GM23338 (cell line): Measurements from ENCODE around the gene NRP1. TPM values are rescaled to one million over a fixed set of nuclear protein-coding genes. Genes with fewer than 3 reads are reported as not detected.

ENCODE experiments used
- ATAC-seq: fragments of 200-7000 bp; cut with Tn5 transposase; 3 replicates; pipeline ENCODE4 v1.9.1; 2020
- DNase-seq: peaks from one replicate; pipeline ENCODE4 v3.0.0-alpha.2; 2015; ENCODE audit warnings: low spot score
- H2AFZ ChIP-seq: fragments of 200-600 bp; sonication (generic); 2 replicates; pipeline ENCODE4 v1.8.0; 2016; ENCODE audit warnings: antibody characterized with exemption, mild to moderate bottlenecking, moderate library complexity
- H3F3A ChIP-seq: fragments of 200-600 bp; sonication (generic); replicated peaks from 2 replicates; pipeline ENCODE4 v1.8.0; 2017; ENCODE audit warnings: antibody characterized with exemption, mixed run types, low read depth
- H3K27ac ChIP-seq: fragments of 200-600 bp; sonication (generic); 2 replicates; pipeline ENCODE4 v1.6.1; 2016; ENCODE audit warnings: low read depth
- H3K27me3 ChIP-seq: fragments of 200-600 bp; sonication (generic); 2 replicates; pipeline ENCODE4 v1.8.0; 2016; ENCODE audit warnings: mild to moderate bottlenecking, mixed run types, moderate library complexity; ENCODE audit not compliant: insufficient read depth
- H3K36me3 ChIP-seq: fragments of 200-600 bp; sonication (generic); 2 replicates; pipeline ENCODE4 v1.8.0; 2016; ENCODE audit warnings: mild to moderate bottlenecking; ENCODE audit not compliant: insufficient read depth
- H3K4me1 ChIP-seq: fragments of 200-600 bp; sonication (generic); 2 replicates; pipeline ENCODE4 v1.8.0; 2016; ENCODE audit warnings: mild to moderate bottlenecking, moderate library complexity; ENCODE audit not compliant: insufficient read depth
- H3K4me2 ChIP-seq: fragments of 200-600 bp; sonication (generic); 2 replicates; pipeline ENCODE4 v1.7.1; 2017; ENCODE audit warnings: mixed run types
- H3K4me3 ChIP-seq: fragments of 200-600 bp; sonication (generic); 2 replicates; pipeline ENCODE4 v1.6.1; 2016; ENCODE audit warnings: mixed run types
- H3K79me2 ChIP-seq: fragments of 200-600 bp; sonication (generic); replicated peaks from 2 replicates; pipeline ENCODE4 v1.8.0; 2017; ENCODE audit warnings: mild to moderate bottlenecking; ENCODE audit not compliant: insufficient read depth
- H3K9me2 ChIP-seq: fragments of 200-600 bp; sonication (generic); 2 replicates; pipeline ENCODE4 v1.8.0; 2017; ENCODE audit not compliant: insufficient read depth
- H4K20me1 ChIP-seq: fragments of 200-600 bp; sonication (generic); replicated peaks from 2 replicates; pipeline ENCODE4 v1.8.0; 2017; ENCODE audit warnings: mild to moderate bottlenecking; ENCODE audit not compliant: insufficient read depth
- H3K27ac Mint-ChIP-seq: 2 replicates; pipeline ENCODE4 v1.8.0; 2020; ENCODE audit warnings: inconsistent platforms, mild to moderate bottlenecking, moderate library complexity, mixed read lengths
- H3K27me3 Mint-ChIP-seq: 3 replicates; pipeline ENCODE4 v1.8.0; 2022; ENCODE audit warnings: low read depth, mild to moderate bottlenecking, moderate library complexity, mixed read lengths, inconsistent platforms; ENCODE audit not compliant: insufficient read depth, poor library complexity
- H3K36me3 Mint-ChIP-seq: 3 replicates; pipeline ENCODE4 v1.8.0; 2021; ENCODE audit warnings: low read depth, mild to moderate bottlenecking, inconsistent platforms, moderate library complexity, mixed read lengths
- H3K4me1 Mint-ChIP-seq: 3 replicates; pipeline ENCODE4 v1.8.0; 2020; ENCODE audit warnings: mild to moderate bottlenecking, inconsistent platforms, mixed read lengths
- H3K4me3 Mint-ChIP-seq: 3 replicates; pipeline ENCODE4 v1.8.0; 2021; ENCODE audit warnings: moderate library complexity, mild to moderate bottlenecking, inconsistent platforms, mixed read lengths
- H3K9me3 Mint-ChIP-seq: 3 replicates; pipeline ENCODE4 v1.8.0; 2020; ENCODE audit warnings: moderate library complexity, mild to moderate bottlenecking, inconsistent platforms, mixed read lengths
- EZH2 ChIP-seq: fragments of 200-600 bp; sonication (generic); IDR thresholded peaks from one replicate; pipeline ENCODE4 v1.8.0; 2017; ENCODE audit warnings: antibody characterized with exemption, mild to moderate bottlenecking, low read depth; ENCODE audit not compliant: unreplicated experiment
- EZH2phosphoT487 ChIP-seq: fragments of 200-600 bp; sonication (generic); IDR thresholded peaks from one replicate; pipeline ENCODE4 v1.8.1; 2018; ENCODE audit warnings: antibody characterized with exemption; ENCODE audit not compliant: unreplicated experiment
- JUNB ChIP-seq: IDR thresholded peaks from one replicate; pipeline ENCODE4 v1.6.1; 2016; ENCODE audit warnings: antibody characterized with exemption; ENCODE audit not compliant: unreplicated experiment
- NANOG ChIP-seq: IDR thresholded peaks from 2 replicates; pipeline ENCODE4 v1.6.1; 2016; ENCODE audit warnings: antibody characterized with exemption, borderline replicate concordance
- POLR2AphosphoS5 ChIP-seq: IDR thresholded peaks from 2 replicates; pipeline ENCODE4 v1.6.1; 2016; ENCODE audit warnings: antibody characterized with exemption, low read depth
- STAT1 ChIP-seq: IDR thresholded peaks from one replicate; pipeline ENCODE4 v1.6.1; 2016; ENCODE audit warnings: antibody characterized with exemption; ENCODE audit not compliant: unreplicated experiment
- ZNF114 ChIP-seq: fragments of 250-450 bp; sonication (Bioruptor Pico); IDR thresholded peaks from 2 replicates; pipeline ENCODE4 v1.5.0; 2020; ENCODE audit warnings: mild to moderate bottlenecking, moderate library complexity
- ZNF331 ChIP-seq: fragments of 250-450 bp; sonication (Bioruptor Pico); IDR thresholded peaks from 2 replicates; pipeline ENCODE4 v1.5.0; 2020; ENCODE audit warnings: low read depth, mild to moderate bottlenecking, moderate library complexity
- polyA plus RNA-seq: library from polyadenylated mRNA; unstranded; fragments of >200 nt; fragmentation: Nextera tagmentation; extraction: Ambion mirVana; gene quantifications from 2 replicates; pipeline ENCODE4 v1.2.1, GENCODE V29; 2016
- total RNA-seq: library from RNA; depleted of rRNA; stranded (reverse); fragments of >200 nt; shearing (Covaris generic); gene quantifications from 2 replicates; pipeline ENCODE4 v1.2.3, GENCODE V29; 2014
- TF ChIP-seq, protein P1 (sequence below): fragments of 250-450 bp; sonication (Bioruptor Pico); IDR thresholded peaks from 2 replicates; pipeline ENCODE4 v1.5.0; 2020; ENCODE audit warnings: mild to moderate bottlenecking, moderate library complexity
- TF ChIP-seq, protein P2 (sequence below), 2 experiments: fragments of 200-600 bp in 1 of 2; sonication (generic) in 1 of 2; conservative IDR thresholded peaks; 2 replicates each; pipeline versions ENCODE4 v1.5.1 to v1.6.1; 2016 to 2017; ENCODE audit warnings: antibody characterized with exemption in 2 of 2, low read depth in 2 of 2, mild to moderate bottlenecking in 2 of 2, moderate library complexity in 1 of 2
- TF ChIP-seq, protein P3 (sequence below): IDR thresholded peaks from 2 replicates; pipeline ENCODE4 v1.6.1; 2016; ENCODE audit warnings: antibody characterized with exemption

The NRP1 gene
- total and polyA plus RNA-seq, 2 experiments from 2014 or later: 2.9 to 3.5 TPM

DNA sequence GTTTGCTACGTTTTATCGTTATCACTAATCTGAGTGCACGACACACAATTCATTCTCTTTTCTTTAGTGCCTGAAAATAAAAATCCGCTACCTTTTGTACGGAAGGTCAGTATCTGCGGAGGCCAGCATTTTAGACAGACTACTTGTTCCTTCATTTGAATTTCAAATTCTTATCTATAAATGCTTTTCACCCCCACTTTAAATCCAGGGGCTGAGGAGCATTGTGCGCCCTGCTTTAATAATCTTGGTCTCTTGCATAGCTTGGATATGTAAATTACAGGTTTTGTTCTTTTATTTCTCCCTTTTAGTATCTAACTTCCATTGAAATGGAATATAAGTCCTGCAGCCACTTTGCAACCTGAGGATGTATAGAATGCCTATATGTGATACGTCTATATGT is 44.7 kb downstream of the NRP1 start (continued):
- TF ChIP-seq, protein P1, sequence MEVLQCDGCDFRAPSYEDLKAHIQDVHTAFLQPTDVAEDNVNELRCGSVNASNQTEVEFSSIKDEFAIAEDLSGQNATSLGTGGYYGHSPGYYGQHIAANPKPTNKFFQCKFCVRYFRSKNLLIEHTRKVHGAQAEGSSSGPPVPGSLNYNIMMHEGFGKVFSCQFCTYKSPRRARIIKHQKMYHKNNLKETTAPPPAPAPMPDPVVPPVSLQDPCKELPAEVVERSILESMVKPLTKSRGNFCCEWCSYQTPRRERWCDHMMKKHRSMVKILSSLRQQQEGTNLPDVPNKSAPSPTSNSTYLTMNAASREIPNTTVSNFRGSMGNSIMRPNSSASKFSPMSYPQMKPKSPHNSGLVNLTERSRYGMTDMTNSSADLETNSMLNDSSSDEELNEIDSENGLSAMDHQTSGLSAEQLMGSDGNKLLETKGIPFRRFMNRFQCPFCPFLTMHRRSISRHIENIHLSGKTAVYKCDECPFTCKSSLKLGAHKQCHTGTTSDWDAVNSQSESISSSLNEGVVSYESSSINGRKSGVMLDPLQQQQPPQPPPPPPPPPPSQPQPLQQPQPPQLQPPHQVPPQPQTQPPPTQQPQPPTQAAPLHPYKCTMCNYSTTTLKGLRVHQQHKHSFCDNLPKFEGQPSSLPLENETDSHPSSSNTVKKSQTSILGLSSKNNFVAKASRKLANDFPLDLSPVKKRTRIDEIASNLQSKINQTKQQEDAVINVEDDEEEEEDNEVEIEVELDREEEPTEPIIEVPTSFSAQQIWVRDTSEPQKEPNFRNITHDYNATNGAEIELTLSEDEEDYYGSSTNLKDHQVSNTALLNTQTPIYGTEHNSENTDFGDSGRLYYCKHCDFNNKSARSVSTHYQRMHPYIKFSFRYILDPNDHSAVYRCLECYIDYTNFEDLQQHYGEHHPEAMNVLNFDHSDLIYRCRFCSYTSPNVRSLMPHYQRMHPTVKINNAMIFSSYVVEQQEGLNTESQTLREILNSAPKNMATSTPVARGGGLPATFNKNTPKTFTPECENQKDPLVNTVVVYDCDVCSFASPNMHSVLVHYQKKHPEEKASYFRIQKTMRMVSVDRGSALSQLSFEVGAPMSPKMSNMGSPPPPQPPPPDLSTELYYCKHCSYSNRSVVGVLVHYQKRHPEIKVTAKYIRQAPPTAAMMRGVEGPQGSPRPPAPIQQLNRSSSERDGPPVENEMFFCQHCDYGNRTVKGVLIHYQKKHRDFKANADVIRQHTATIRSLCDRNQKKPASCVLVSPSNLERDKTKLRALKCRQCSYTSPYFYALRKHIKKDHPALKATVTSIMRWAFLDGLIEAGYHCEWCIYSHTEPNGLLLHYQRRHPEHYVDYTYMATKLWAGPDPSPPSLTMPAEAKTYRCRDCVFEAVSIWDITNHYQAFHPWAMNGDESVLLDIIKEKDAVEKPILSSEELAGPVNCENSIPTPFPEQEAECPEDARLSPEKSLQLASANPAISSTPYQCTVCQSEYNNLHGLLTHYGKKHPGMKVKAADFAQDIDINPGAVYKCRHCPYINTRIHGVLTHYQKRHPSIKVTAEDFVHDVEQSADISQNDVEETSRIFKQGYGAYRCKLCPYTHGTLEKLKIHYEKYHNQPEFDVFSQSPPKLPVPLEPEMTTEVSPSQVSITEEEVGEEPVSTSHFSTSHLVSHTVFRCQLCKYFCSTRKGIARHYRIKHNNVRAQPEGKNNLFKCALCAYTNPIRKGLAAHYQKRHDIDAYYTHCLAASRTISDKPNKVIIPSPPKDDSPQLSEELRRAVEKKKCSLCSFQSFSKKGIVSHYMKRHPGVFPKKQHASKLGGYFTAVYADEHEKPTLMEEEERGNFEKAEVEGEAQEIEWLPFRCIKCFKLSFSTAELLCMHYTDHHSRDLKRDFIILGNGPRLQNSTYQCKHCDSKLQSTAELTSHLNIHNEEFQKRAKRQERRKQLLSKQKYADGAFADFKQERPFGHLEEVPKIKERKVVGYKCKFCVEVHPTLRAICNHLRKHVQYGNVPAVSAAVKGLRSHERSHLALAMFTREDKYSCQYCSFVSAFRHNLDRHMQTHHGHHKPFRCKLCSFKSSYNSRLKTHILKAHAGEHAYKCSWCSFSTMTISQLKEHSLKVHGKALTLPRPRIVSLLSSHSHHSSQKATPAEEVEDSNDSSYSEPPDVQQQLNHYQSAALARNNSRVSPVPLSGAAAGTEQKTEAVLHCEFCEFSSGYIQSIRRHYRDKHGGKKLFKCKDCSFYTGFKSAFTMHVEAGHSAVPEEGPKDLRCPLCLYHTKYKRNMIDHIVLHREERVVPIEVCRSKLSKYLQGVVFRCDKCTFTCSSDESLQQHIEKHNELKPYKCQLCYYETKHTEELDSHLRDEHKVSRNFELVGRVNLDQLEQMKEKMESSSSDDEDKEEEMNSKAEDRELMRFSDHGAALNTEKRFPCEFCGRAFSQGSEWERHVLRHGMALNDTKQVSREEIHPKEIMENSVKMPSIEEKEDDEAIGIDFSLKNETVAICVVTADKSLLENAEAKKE: no peak
- TF ChIP-seq NANOG: no peak
- no peak for TF ChIP-seq ZNF114
- TF ChIP-seq ZNF331 (CRISPR knock-in tag): no peak
- TF ChIP-seq, protein P2, sequence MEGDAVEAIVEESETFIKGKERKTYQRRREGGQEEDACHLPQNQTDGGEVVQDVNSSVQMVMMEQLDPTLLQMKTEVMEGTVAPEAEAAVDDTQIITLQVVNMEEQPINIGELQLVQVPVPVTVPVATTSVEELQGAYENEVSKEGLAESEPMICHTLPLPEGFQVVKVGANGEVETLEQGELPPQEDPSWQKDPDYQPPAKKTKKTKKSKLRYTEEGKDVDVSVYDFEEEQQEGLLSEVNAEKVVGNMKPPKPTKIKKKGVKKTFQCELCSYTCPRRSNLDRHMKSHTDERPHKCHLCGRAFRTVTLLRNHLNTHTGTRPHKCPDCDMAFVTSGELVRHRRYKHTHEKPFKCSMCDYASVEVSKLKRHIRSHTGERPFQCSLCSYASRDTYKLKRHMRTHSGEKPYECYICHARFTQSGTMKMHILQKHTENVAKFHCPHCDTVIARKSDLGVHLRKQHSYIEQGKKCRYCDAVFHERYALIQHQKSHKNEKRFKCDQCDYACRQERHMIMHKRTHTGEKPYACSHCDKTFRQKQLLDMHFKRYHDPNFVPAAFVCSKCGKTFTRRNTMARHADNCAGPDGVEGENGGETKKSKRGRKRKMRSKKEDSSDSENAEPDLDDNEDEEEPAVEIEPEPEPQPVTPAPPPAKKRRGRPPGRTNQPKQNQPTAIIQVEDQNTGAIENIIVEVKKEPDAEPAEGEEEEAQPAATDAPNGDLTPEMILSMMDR (conservative IDR thresholded peaks at IDR 0.05; ENCODE audit: low read depth in 2 of 2): no peak

DNA sequence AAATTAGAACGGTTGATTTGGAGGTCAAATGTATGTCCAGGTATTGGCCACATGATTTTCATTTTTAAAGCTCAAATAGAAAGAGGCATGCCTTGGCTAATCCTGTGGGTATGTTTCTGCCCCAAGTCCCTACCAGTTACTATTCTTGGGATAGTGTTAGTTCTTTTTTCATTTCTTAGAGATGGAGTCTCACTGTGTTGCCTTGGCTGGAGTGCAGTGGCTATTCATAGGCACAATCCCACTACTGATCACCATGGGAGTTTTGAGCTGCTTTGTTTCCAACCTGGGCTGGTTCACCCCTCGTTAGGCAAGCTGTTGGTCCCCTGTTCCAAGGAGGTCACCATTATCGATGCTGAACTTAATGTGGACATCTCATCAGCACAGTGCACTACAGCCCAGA is 46.3 kb downstream of the NRP1 start:
- H3K27ac Mint-ChIP-seq: no peak overlapping the region
- Histone ChIP-seq H3K36me3 (no peaks in the 10 kb centered on the region), H3K27me3 (no peaks in the 10 kb centered on the region), H3K4me2 (no peak overlapping the region), H3K4me3 (no peak overlapping the region), H3K27ac (no peak overlapping the region), H2AFZ (no peak overlapping the region), H3K9me2 (no peaks in the 10 kb centered on the region), H3F3A (no peaks in the 10 kb centered on the region), H3K4me1 (peaks cover 14% of the 10 kb centered on the region), H3K79me2 (no peaks in the 10 kb centered on the region), H4K20me1 (no peaks in the 10 kb centered on the region)
- DNase-seq: no peak
- H3K27me3 Mint-ChIP-seq: no peaks in the 10 kb centered on the region
- no peak overlapping the region for H3K4me3 Mint-ChIP-seq
- H3K9me3 Mint-ChIP-seq: no peaks in the 10 kb centered on the region
- H3K4me1 Mint-ChIP-seq: peaks cover 21% of the 10 kb centered on the region
- no peak for ATAC-seq
- H3K36me3 Mint-ChIP-seq: no peaks in the 10 kb centered on the region
- TF ChIP-seq STAT1 (no peak), EZH2 (no peak), ZNF331 (CRISPR knock-in tag) (no peak), JUNB (no peak), NANOG (no peak), EZH2phosphoT487 (no peak), POLR2AphosphoS5 (no peak)
- TF ChIP-seq, protein P3, sequence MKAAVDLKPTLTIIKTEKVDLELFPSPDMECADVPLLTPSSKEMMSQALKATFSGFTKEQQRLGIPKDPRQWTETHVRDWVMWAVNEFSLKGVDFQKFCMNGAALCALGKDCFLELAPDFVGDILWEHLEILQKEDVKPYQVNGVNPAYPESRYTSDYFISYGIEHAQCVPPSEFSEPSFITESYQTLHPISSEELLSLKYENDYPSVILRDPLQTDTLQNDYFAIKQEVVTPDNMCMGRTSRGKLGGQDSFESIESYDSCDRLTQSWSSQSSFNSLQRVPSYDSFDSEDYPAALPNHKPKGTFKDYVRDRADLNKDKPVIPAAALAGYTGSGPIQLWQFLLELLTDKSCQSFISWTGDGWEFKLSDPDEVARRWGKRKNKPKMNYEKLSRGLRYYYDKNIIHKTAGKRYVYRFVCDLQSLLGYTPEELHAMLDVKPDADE: no peak
- TF ChIP-seq, protein P2 (conservative IDR thresholded peaks at IDR 0.05; ENCODE audit: low read depth in 2 of 2): no peak
